IPS-NIHi11 (cell line): ENCODE results near the gene MRPL55.

Source experiments
- DNase-seq: peaks from one replicate; pipeline ENCODE4 v3.0.0; 2012; ENCODE audit warnings: mixed read lengths, low spot score

The MRPL55 gene

GRCh38 chr1:228109073-228109961 lies at the start of gene MRPL55:
TSS of gene MRPL55 (minus strand) at chr1:228109299. CDS start at chr1:228108260, 1,039 bp downstream.
- peak; percentile 95 for DNase-seq

- no peak for DNase-seq
Observed at GRCh38 chr1:228158151-228159007, 49.3 kb upstream of the MRPL55 start.

- no peak for DNase-seq
Observed at GRCh38 chr1:228157729-228158126, 48.6 kb upstream of the MRPL55 start.

- DNase-seq: no peak
Observed at GRCh38 chr1:228156941-228157728, 48.0 kb upstream of the MRPL55 start.

- DNase-seq: no peak
Observed at GRCh38 chr1:228156515-228156881, 47.4 kb upstream of the MRPL55 start.

- no peak for DNase-seq
Observed at GRCh38 chr1:228155596-228156514, 46.8 kb upstream of the MRPL55 start.

GRCh38 chr1:228154670-228155571 lies 45.8 kb upstream of the MRPL55 start:
- peak; percentile 48 for DNase-seq

GRCh38 chr1:228154021-228154669 lies 45.0 kb upstream of the MRPL55 start:
- DNase-seq: no peak

GRCh38 chr1:228152918-228153258 lies 43.8 kb upstream of the MRPL55 start:
- DNase-seq: no peak

GRCh38 chr1:228152097-228152917 lies 43.2 kb upstream of the MRPL55 start:
- no peak for DNase-seq

- DNase-seq: no peak
Observed at GRCh38 chr1:228151180-228151925, 42.3 kb upstream of the MRPL55 start.

- DNase-seq: no peak
Observed at GRCh38 chr1:228150461-228151179, 41.5 kb upstream of the MRPL55 start.

GRCh38 chr1:228150120-228150460 lies 41.0 kb upstream of the MRPL55 start:
- no peak for DNase-seq

- peak; percentile 84 for DNase-seq
Observed at GRCh38 chr1:228149406-228150119, 40.5 kb upstream of the MRPL55 start, which contains the start of gene GJC2. TSS of gene GJC2 (plus strand) at chr1:228149930. CDS start at chr1:228157759, 7,829 bp downstream.

- no peak for DNase-seq
Observed at GRCh38 chr1:228148935-228149405, 39.9 kb upstream of the MRPL55 start.

GRCh38 chr1:228148196-228148861 lies 39.2 kb upstream of the MRPL55 start:
- DNase-seq: no peak
